Upper lobe of left lung (tissue), 6 donors: Measurements from ENCODE around the gene IRAK4. TPM values are rescaled to one million over a fixed set of nuclear protein-coding genes. Genes with fewer than 3 reads are reported as not detected.

ENCODE experiments used
- ATAC-seq, 2 donors: fragments of 200-7000 bp; cut with Tn5 transposase; one replicate each; pipeline ENCODE4 v1.9.1; 2022; ENCODE audit warnings: mild to moderate bottlenecking in 2 of 2, moderate library complexity in 2 of 2; ENCODE audit not compliant: low FRiP score in 2 of 2
- DNase-seq, 2 donors: peaks; one replicate each; pipeline ENCODE4 v3.0.0-alpha.2; 2019 to 2020
- H3K27ac ChIP-seq, 4 donors: fragments of 200-600 bp; sonication (generic); one replicate each; pipeline ENCODE4 v1.5.1; 2016 to 2019
- H3K27me3 ChIP-seq, 4 donors: fragments of 200-600 bp; sonication (generic); one replicate each; pipeline ENCODE4 v1.5.1; 2017 to 2019
- H3K36me3 ChIP-seq, 4 donors: fragments of 200-600 bp; sonication (generic); one replicate each; pipeline ENCODE4 v1.5.1; 2016 to 2019
- H3K4me1 ChIP-seq, 4 donors: fragments of 200-600 bp; sonication (generic); one replicate each; pipeline ENCODE4 v1.5.1; 2018 to 2019
- H3K4me3 ChIP-seq, 4 donors: fragments of 200-600 bp; sonication (generic); one replicate each; pipeline ENCODE4 v1.5.1; 2017 to 2019; ENCODE audit warnings: mild to moderate bottlenecking in 2 of 4, moderate library complexity in 1 of 4
- H3K9me3 ChIP-seq, 4 donors: fragments of 200-600 bp; sonication (generic); one replicate each; pipeline ENCODE4 v1.5.1; 2018 to 2019
- EP300 ChIP-seq, 4 donors: sonication (generic); formaldehyde crosslinking; IDR thresholded peaks; one replicate each; pipeline ENCODE4 v1.5.1; 2017; ENCODE audit warnings: antibody characterized with exemption in 4 of 4, control low read depth in 2 of 4
- POLR2A ChIP-seq, 4 donors: fragments of 450-650 bp; IDR thresholded peaks; one replicate each; pipeline ENCODE4 v1.5.1; 2016 to 2017; ENCODE audit warnings: antibody characterized with exemption in 4 of 4, mild to moderate bottlenecking in 2 of 4
- POLR2AphosphoS5 ChIP-seq, 2 donors: sonication (generic); formaldehyde crosslinking; IDR thresholded peaks; one replicate each; pipeline ENCODE4 v1.5.1; 2017; ENCODE audit warnings: antibody characterized with exemption in 2 of 2
- total RNA-seq, 6 donors: library from RNA; depleted of rRNA in 4 of 6; stranded (reverse); fragments of >200 nt in 4 of 6; gene quantifications; one replicate each; pipeline versions ENCODE4 v1.1.0 to v1.2.1, GENCODE V29; 2016 to 2021
- TF ChIP-seq, protein P1 (sequence below), 6 experiments: fragments of 450-650 bp in 4 of 6; fragments of 200-600 bp in 2 of 6; sonication (generic) in 2 of 6; IDR thresholded peaks; one replicate each; pipeline ENCODE4 v1.5.1; 2016 to 2019; ENCODE audit warnings: antibody characterized with exemption in 6 of 6
- donor health status: DM: no; HTN: no; CAD: no; lungs with moderate emphysema.
- donor health status: DM: no; HTN: yes; CAD: no; lungs with severe emphysema.

The IRAK4 gene
- total RNA-seq, 6 donors from 2014 or later: 14.4 to 41.6 (median 21.1) TPM

DNA sequence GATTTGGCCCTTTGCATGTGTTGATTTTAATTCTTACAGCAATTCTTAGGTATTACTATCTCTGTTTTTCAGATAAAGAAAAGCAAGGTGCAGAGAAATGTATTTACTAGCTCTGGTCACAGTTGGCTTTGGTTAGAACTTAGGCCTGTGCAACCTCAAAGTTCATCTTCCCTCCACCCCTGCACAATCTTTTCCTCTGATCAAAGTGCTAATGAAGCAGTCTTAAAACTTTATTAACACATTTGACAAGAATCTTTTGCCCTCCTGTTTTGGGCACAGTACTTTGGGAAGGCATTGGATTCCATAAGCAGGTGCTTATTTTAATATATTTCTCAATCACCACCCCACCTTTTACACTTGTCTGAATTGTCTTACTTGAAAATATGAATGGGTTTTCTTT lies 2.7 kb downstream of the IRAK4 start:
- TF ChIP-seq, protein P1, sequence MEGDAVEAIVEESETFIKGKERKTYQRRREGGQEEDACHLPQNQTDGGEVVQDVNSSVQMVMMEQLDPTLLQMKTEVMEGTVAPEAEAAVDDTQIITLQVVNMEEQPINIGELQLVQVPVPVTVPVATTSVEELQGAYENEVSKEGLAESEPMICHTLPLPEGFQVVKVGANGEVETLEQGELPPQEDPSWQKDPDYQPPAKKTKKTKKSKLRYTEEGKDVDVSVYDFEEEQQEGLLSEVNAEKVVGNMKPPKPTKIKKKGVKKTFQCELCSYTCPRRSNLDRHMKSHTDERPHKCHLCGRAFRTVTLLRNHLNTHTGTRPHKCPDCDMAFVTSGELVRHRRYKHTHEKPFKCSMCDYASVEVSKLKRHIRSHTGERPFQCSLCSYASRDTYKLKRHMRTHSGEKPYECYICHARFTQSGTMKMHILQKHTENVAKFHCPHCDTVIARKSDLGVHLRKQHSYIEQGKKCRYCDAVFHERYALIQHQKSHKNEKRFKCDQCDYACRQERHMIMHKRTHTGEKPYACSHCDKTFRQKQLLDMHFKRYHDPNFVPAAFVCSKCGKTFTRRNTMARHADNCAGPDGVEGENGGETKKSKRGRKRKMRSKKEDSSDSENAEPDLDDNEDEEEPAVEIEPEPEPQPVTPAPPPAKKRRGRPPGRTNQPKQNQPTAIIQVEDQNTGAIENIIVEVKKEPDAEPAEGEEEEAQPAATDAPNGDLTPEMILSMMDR (IDR thresholded peaks at IDR 0.05): no peak
- no peak for TF ChIP-seq POLR2A (IDR thresholded peaks at IDR 0.05)
- no peak for TF ChIP-seq POLR2AphosphoS5 (IDR thresholded peaks at IDR 0.05)
- TF ChIP-seq EP300 (IDR thresholded peaks at IDR 0.05): no peak
- Histone ChIP-seq H3K36me3 (no peaks in the 10 kb centered on the region), H3K27ac (no peak overlapping the region), H3K9me3 (no peaks in the 10 kb centered on the region), H3K4me3 (no peak overlapping the region), H3K27me3 (no peaks in the 10 kb centered on the region), H3K4me1 (peaks cover 10 to 36% (median 33%) of the 10 kb centered on the region in 4 donors)
- no peak for DNase-seq
- no peak for ATAC-seq

DNA sequence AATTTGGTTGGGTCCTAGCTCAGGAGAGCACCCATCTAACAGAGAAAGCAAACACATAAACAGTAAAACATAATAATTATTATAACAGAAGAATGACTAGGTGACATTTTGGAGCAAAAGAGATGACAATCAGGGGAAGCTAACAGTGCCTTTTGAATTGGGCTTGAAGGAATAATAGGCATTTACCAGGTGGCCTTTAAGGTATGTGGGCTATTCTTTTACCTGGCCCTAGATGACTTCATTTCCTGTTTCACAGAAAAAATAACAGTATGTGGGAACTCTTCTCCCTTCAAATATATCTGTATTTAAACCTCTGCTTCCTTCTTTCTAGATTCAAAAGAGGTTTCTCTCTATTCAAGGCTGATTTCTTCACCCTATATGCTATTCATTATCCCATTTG lies 3.8 kb downstream of the IRAK4 start:
- ATAC-seq: no peak
- TF ChIP-seq POLR2AphosphoS5 (IDR thresholded peaks at IDR 0.05) (no peak), EP300 (IDR thresholded peaks at IDR 0.05) (no peak), POLR2A (IDR thresholded peaks at IDR 0.05) (no peak)
- TF ChIP-seq, protein P1 (IDR thresholded peaks at IDR 0.05): no peak

DNA sequence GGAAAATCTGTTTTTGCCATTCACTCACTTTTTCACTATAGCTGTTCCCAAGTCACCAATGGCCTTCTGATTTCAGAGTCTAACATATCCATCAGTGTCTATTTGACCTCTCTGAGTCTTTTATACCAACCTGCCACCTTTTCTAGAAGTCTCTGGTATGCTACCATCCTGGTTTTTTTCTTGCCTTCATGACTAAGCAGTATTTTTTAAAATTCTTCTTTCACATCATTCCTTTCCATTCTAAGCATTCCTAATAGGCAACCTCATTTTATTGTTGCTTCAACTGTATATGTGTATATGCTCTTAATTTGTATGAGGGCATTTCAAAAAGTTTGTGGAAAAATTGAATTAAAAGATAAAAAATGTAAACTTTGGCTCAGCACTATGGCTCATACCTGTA lies 5.0 kb downstream of the IRAK4 start:
- TF ChIP-seq, protein P1 (IDR thresholded peaks at IDR 0.05): no peak
- TF ChIP-seq POLR2AphosphoS5 (IDR thresholded peaks at IDR 0.05) (no peak), EP300 (IDR thresholded peaks at IDR 0.05) (no peak), POLR2A (IDR thresholded peaks at IDR 0.05) (no peak)
- ATAC-seq (no peak), DNase-seq (no peak)
- Histone ChIP-seq H3K9me3 (no peaks in the 10 kb centered on the region), H3K27me3 (no peaks in the 10 kb centered on the region), H3K27ac (no peak overlapping the region), H3K4me3 (no peak overlapping the region), H3K4me1 (peaks cover 10 to 29% (median 26%) of the 10 kb centered on the region in 4 donors), H3K36me3 (peaks cover 0 to 9% (median 4%) of the 10 kb centered on the region in 4 donors)

More for the DNA sequence above, 3.8 kb downstream of the IRAK4 start:
- Histone ChIP-seq H3K27me3 (no peaks in the 10 kb centered on the region), H3K4me1 (peaks cover 10 to 34% (median 32%) of the 10 kb centered on the region in 4 donors), H3K27ac (no peak overlapping the region), H3K36me3 (no peaks in the 10 kb centered on the region), H3K9me3 (no peaks in the 10 kb centered on the region), H3K4me3 (no peak overlapping the region)
- no peak for DNase-seq

DNA sequence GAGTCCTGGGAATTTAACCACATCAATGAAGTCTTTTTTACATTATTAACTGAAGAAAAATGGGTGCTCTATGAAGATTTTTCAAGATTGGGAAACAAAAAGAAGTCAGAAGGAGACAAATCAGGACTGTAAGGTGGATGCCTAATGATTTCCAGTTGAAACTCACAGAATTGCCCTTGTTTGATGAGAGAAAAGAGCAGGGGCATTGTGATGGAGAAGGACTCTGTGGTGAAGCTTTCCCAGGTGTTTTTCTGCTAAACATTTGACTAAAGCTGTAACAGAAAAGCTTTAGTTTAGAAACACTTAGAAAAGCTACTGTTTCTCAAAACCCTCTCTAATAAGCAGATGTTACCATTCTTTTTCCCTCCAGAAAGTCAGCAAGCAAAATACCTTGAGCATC lies 5.8 kb downstream of the IRAK4 start:
- Histone ChIP-seq H3K27ac (no peak overlapping the region), H3K27me3 (no peaks in the 10 kb centered on the region), H3K4me3 (no peak overlapping the region), H3K4me1 (peaks cover 10 to 27% (median 25%) of the 10 kb centered on the region in 4 donors), H3K9me3 (no peaks in the 10 kb centered on the region), H3K36me3 (peaks cover 0 to 17% (median 5%) of the 10 kb centered on the region in 4 donors)
- ATAC-seq: no peak
- no peak for DNase-seq
- TF ChIP-seq, protein P1 (IDR thresholded peaks at IDR 0.05): no peak
- no peak for TF ChIP-seq POLR2A (IDR thresholded peaks at IDR 0.05)

DNA sequence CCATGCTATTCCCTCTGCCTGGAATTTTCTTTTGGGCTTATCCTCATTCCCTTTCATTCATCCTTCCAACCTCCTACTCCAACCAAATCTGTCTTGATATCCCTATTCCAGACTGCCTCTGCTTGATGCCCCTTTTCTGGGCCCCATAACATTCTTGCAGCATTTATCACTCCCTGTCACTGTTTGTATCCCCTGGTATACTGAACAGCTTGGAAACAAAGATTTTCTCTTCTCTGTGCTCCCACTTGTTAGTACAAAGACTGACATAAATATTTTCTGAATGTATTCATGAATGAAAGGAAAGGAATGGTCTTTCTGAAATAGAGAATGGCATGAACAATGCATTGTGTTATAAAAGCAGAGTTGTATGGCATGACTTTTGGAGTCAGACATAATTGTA lies 7.5 kb downstream of the IRAK4 start:
- TF ChIP-seq POLR2A (IDR thresholded peaks at IDR 0.05): no peak
- TF ChIP-seq POLR2AphosphoS5 (IDR thresholded peaks at IDR 0.05): no peak
- no peak for TF ChIP-seq EP300 (IDR thresholded peaks at IDR 0.05)
- TF ChIP-seq, protein P1 (IDR thresholded peaks at IDR 0.05): no peak
- DNase-seq (no peak), ATAC-seq (no peak)
- H3K27me3 ChIP-seq: no peaks in the 10 kb centered on the region
- H3K27ac ChIP-seq: no peak overlapping the region
- H3K4me1 ChIP-seq: peaks cover 0 to 9% (median 8%) of the 10 kb centered on the region in 4 donors
- H3K9me3 ChIP-seq: no peaks in the 10 kb centered on the region
- H3K36me3 ChIP-seq: peaks cover 0 to 34% (median 8%) of the 10 kb centered on the region in 4 donors
- H3K4me3 ChIP-seq: no peak overlapping the region
